ENCODE results near the gene POU5F1. TPM values are rescaled to one million over a fixed set of nuclear protein-coding genes. Genes with fewer than 3 reads are reported as not detected.

Gene POU5F1
- total and polyA plus RNA-seq, 7 donors, result 0.22 to 0.89 (median 0.31) TPM; not detected in 1

- peaks cover 18% of the 10 kb centered on the region for H3K4me1 ChIP-seq
- H3K4me3 ChIP-seq, result no peak overlapping the region
- no peak overlapping the region for H3K27ac ChIP-seq
- H3K9me3 ChIP-seq, result no peaks in the 10 kb centered on the region
- no peak for TF ChIP-seq CTCF (IDR thresholded peaks at IDR 0.05)
- DNase-seq (no peak), ATAC-seq (peak in 1 of 4 donors; percentile 30)
- intact Hi-C loops (cut with DNase I), result no loop called here
- 50 to 58% (median 55%) methylated on average over 12 of the region's 12 CpGs for WGBS, 3 donors
- H3K36me3 ChIP-seq (ENCODE audit: insufficient read depth in 1 of 2, low read depth in 1 of 2), result no peaks in the 10 kb centered on the region
- H3K27me3 ChIP-seq (ENCODE audit: insufficient read depth in 3 of 3, low read length in 2 of 3), result no peaks in the 10 kb centered on the region
Measured at GRCh38 chr6:31125586-31126363, 44.7 kb downstream of the POU5F1 start.

- peaks cover 18% of the 10 kb centered on the region for H3K4me1 ChIP-seq
- WGBS, 3 donors, result 49 to 63% (median 62%) methylated on average over 8 of the region's 8 CpGs
- H3K27ac ChIP-seq, result no peak overlapping the region
- TF ChIP-seq CTCF (IDR thresholded peaks at IDR 0.05), result no peak
- H3K27me3 ChIP-seq (ENCODE audit: insufficient read depth in 3 of 3, low read length in 2 of 3), result no peaks in the 10 kb centered on the region
- peak in 1 of 2 donors; percentile 49 for DNase-seq
- H3K4me3 ChIP-seq, result no peak overlapping the region
- H3K9me3 ChIP-seq, result no peaks in the 10 kb centered on the region
- intact Hi-C loops (cut with DNase I), result no loop called here
- ATAC-seq, result peak in 2 of 4 donors; percentile 18 to 30
- H3K36me3 ChIP-seq (ENCODE audit: insufficient read depth in 1 of 2, low read depth in 1 of 2), result no peaks in the 10 kb centered on the region
Measured at GRCh38 chr6:31125162-31125561, 45.3 kb downstream of the POU5F1 start.

GRCh38 chr6:31122791-31123706 lies 47.4 kb downstream of the POU5F1 start:
- peaks cover 0 to 5% (median 0%) of the 10 kb centered on the region in 3 donors for H3K27me3 ChIP-seq (ENCODE audit: insufficient read depth in 3 of 3, low read length in 2 of 3)
- WGBS, 3 donors, result 27 to 35% (median 32%) methylated on average over 16 of the region's 16 CpGs
- ATAC-seq, result peak; percentile 58 to 89 (median 82)

More at GRCh38 chr6:31122791-31123706, 47.4 kb downstream of the POU5F1 start:
- H3K4me1 ChIP-seq, result peaks cover 18% of the 10 kb centered on the region
- H3K4me3 ChIP-seq, result no peak overlapping the region
- TF ChIP-seq CTCF (IDR thresholded peaks at IDR 0.05), result no peak
- H3K9me3 ChIP-seq, result no peaks in the 10 kb centered on the region
- peak overlapping the region; percentile 36 for H3K27ac ChIP-seq
- no peaks in the 10 kb centered on the region for H3K36me3 ChIP-seq (ENCODE audit: insufficient read depth in 1 of 2, low read depth in 1 of 2)
- DNase-seq, result peak; percentile 70 to 89
- intact Hi-C loops (cut with DNase I), result no loop called here
